ENCODE data around the gene BTBD6. TPM values are rescaled to one million over a fixed set of nuclear protein-coding genes. Genes with fewer than 3 reads are reported as not detected.
A peak's percentile ranks its signal among the peaks of the same experiment; 100 is the strongest.

The BTBD6 gene
- total and polyA plus RNA-seq, 9 of the 15 experiments (the other 6 are each of a cell fraction or from before 2014, with no cell fraction given) = not detected

DNA sequence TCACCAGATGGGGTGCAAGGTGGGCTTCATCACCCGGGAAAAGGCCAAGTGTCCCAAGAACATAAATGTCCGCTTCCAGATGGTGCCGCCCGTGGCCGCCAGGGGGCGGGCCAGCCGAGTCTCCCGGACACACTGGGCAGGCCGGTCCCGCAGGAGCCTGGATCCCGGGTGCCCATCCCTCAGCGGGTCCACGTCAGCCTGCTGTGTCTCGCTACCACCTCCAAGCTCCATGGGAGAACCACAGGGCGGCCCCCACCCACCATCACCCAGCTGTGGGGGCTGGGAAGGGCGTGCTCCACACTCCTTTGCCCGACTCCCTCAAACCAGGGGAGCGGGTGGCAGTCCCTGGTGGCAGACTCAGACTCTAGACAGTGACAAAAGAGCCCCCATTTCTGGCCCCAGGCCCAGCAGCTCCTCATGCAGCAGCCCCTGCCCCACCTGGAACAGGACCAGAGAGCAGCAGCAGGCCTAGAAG, 45.2 kb upstream of the BTBD6 start (continued):
- TF ChIP-seq, protein P1, sequence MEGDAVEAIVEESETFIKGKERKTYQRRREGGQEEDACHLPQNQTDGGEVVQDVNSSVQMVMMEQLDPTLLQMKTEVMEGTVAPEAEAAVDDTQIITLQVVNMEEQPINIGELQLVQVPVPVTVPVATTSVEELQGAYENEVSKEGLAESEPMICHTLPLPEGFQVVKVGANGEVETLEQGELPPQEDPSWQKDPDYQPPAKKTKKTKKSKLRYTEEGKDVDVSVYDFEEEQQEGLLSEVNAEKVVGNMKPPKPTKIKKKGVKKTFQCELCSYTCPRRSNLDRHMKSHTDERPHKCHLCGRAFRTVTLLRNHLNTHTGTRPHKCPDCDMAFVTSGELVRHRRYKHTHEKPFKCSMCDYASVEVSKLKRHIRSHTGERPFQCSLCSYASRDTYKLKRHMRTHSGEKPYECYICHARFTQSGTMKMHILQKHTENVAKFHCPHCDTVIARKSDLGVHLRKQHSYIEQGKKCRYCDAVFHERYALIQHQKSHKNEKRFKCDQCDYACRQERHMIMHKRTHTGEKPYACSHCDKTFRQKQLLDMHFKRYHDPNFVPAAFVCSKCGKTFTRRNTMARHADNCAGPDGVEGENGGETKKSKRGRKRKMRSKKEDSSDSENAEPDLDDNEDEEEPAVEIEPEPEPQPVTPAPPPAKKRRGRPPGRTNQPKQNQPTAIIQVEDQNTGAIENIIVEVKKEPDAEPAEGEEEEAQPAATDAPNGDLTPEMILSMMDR (IDR thresholded peaks at IDR 0.05 in 2 of 3, conservative IDR thresholded peaks at IDR 0.05 in 1 of 3; ENCODE audit: insufficient read depth in 2 of 3, low read depth in 1 of 3, low read length in 3 of 3) = peak; percentile 64 to 80 (median 79)
- peak; percentile 39 to 63 for TF ChIP-seq RAD21 (CRISPR knock-in tag; conservative IDR thresholded peaks at IDR 0.05 in 1 of 2, IDR thresholded peaks at IDR 0.05 in 1 of 2)
- TF ChIP-seq, protein P2, sequence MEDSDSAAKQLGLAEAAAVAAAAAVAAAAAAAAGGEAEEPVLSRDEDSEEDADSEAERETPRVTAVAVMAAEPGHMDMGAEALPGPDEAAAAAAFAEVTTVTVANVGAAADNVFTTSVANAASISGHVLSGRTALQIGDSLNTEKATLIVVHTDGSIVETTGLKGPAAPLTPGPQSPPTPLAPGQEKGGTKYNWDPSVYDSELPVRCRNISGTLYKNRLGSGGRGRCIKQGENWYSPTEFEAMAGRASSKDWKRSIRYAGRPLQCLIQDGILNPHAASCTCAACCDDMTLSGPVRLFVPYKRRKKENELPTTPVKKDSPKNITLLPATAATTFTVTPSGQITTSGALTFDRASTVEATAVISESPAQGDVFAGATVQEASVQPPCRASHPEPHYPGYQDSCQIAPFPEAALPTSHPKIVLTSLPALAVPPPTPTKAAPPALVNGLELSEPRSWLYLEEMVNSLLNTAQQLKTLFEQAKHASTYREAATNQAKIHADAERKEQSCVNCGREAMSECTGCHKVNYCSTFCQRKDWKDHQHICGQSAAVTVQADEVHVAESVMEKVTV (CRISPR knock-in tag; IDR thresholded peaks at IDR 0.05) = peak; percentile 32; the same call in 1 of the 2 replicates
- TF ChIP-seq, protein P3, sequence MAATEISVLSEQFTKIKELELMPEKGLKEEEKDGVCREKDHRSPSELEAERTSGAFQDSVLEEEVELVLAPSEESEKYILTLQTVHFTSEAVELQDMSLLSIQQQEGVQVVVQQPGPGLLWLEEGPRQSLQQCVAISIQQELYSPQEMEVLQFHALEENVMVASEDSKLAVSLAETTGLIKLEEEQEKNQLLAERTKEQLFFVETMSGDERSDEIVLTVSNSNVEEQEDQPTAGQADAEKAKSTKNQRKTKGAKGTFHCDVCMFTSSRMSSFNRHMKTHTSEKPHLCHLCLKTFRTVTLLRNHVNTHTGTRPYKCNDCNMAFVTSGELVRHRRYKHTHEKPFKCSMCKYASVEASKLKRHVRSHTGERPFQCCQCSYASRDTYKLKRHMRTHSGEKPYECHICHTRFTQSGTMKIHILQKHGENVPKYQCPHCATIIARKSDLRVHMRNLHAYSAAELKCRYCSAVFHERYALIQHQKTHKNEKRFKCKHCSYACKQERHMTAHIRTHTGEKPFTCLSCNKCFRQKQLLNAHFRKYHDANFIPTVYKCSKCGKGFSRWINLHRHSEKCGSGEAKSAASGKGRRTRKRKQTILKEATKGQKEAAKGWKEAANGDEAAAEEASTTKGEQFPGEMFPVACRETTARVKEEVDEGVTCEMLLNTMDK (IDR thresholded peaks at IDR 0.05; ENCODE audit: borderline replicate concordance, insufficient read depth, low read depth, low read length, poor library complexity, severe bottlenecking) = peak; percentile 76
- TF ChIP-seq CHD4 (IDR thresholded peaks at IDR 0.05; ENCODE audit: insufficient read depth, insufficient replicate concordance, low read depth, low read length, poor library complexity, severe bottlenecking) = no peak
- TF ChIP-seq, protein P4, sequence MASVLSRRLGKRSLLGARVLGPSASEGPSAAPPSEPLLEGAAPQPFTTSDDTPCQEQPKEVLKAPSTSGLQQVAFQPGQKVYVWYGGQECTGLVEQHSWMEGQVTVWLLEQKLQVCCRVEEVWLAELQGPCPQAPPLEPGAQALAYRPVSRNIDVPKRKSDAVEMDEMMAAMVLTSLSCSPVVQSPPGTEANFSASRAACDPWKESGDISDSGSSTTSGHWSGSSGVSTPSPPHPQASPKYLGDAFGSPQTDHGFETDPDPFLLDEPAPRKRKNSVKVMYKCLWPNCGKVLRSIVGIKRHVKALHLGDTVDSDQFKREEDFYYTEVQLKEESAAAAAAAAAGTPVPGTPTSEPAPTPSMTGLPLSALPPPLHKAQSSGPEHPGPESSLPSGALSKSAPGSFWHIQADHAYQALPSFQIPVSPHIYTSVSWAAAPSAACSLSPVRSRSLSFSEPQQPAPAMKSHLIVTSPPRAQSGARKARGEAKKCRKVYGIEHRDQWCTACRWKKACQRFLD (CRISPR knock-in tag; IDR thresholded peaks at IDR 0.05) = no peak
